ENCODE measurements around the gene TIMP4.

TIMP4 gene

DNA sequence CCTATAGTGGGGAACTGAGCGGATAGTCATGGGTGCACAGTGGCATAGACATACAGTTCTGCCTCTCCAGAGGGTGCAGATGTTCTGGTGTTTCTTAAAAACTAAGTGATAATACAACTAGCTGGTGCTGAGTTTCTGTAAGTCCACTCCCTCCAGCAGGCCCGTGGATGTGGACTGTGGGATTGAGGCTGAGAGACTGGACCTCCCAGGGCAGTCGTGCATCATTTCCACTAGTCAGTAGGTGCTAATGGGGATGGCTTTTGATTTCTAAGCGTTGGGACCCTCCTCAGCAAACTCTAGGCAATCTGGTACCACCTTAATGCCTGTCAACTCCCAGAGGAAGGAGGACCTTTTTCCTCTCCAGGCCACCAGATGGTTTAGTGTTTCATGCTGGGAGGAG is 27.3 kb upstream of the TIMP4 start:
- no peak for DNase-seq (ENCODE audit: low read depth in 1 of 2, low spot score in 1 of 2)

DNA sequence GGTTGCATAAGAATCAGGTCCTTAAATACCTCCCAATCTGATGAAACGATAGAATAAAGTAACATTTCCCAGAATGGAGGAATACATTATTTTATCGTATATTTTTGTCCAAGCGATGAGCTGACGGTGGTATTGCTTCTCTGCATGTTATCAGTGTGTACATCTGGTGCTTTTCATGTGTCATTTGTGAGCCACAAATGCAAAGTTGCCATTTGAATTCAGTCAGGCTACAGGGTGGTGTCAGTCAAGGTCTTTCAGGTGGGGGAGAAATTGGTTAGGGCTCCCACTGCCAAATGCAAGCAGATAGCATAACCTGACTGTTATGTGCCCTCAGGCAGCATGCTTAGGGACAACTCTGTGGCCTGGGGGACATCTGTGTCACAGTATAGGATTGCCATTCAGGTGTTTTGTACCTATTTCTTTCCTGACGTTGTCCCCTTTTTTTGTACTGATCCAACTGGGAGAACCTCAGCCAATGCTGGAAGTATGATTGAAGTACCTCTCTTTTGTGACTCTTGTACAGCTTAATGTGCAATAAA is 26.5 kb upstream of the TIMP4 start:
- no peak for DNase-seq (ENCODE audit: low read depth in 1 of 2, low spot score in 1 of 2)

DNA sequence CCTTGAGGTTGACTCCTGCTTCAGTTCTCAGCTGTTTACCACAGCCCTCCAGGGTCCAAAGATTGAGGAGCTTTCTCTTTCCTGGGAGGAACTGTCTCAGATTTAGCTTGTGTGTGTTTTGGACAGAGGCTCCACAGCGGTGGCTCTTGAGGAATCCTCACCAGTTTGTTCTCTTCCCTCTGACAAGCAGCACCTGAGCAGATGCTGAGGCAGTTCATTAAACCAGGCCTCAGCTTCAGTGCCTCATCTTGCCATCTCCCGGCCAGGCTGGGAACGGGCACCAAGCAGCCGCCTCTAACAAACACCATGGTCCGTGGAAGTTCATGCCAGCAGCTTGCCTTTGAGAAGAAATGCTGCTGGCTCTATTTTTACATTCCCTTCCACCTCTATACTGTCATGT is 25.8 kb upstream of the TIMP4 start:
- no peak for DNase-seq (ENCODE audit: low read depth in 1 of 2, low spot score in 1 of 2)

DNA sequence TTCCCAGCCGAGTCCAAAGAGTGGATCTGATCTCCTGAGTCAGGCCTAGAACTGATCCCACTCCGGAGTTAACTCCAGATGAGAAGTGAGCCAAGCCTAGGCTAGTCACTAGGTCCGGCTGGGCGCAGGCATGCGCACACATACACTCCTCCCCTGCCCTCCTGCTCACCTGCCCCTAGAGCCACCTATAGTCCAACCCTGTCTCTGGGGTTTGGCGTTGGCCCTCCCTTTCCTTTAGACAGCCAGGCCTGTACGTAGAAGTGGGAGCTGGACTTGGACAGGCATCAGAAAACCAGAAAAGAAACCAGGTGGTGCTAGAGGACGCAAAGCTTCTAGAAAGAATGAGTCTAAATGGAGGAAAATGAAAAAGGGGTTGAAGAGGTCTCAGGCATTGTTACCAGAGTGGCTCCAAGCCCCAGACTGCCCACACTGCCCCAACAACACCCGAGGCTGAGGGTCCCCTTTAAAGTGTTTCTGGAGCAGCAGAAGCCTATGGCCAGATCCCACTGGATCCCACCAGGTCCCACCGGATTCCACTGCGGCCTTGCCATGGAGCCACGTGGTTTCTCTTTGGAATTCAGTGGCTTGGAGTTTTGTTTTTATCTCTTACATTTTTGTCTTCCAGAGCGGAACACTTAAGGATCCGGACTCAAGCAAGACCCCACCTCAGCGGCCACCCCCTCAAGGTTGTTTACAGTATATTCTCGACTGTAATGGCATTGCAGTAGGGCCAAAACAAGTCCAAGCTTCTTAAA is 24.2 kb upstream of the TIMP4 start:
- DNase-seq (ENCODE audit: low read depth in 1 of 2, low spot score in 1 of 2): no peak

DNA sequence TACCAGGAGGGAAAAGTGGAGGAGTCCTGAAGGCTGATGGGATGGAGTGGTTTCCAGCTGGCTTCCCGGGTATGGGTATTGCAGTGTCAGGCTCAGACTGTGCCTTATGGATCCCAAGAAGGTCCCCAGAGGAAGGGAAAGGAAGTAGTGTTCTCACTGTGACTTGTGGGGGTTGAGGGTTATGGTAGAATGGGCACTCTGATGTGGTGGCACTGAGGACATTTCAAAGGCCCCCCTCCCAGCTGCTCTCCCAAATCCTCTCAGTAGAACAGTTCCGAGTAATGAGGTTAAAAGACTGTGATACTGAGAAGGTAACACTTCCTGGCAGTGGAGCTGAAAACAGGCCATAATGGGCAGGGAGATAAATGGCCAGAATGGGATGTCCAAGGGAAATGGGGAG is 23.1 kb upstream of the TIMP4 start:
- no peak for DNase-seq (ENCODE audit: low read depth in 1 of 2, low spot score in 1 of 2)

DNA sequence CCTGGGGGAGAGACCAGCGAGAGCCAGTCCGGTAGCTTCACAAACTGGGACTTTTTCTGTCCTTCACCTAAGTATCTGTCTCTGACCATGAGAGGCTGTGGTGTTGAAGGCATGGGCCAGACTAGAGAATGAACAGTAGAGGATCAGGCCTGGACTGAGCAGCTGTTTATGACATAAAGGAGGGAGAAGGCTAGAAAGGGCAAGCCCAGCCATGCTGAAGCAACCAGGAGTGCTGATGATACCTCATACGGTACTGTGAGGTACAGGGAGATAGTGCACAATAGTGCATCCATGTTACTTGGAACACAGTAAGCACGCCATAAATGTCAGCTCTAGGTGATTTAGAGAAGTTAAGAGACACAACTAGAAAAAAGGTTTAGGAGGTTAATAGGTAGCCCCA is 22.6 kb upstream of the TIMP4 start:
- DNase-seq (ENCODE audit: low read depth in 1 of 2, low spot score in 1 of 2): no peak

DNA sequence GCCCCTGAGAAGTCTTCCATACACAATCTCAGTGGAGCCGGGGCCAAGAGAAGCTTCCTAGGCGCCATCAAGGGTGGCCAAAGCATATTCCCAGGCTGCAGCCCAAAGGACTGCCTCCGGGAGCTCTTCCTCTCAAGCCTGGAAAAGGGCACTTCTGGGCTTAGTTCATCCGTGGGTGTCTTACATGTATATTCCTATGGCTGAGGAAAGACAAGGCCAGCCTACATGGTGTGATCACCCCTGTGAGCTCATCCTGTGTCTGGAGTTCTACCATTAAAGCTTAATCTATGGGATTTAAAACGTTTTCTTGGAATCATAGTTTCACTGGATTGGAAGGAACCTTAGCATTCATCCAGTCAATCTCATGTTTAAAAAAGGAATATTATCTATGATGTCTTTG is 21.9 kb upstream of the TIMP4 start:
- no peak for DNase-seq (ENCODE audit: low read depth in 1 of 2, low spot score in 1 of 2)

DNA sequence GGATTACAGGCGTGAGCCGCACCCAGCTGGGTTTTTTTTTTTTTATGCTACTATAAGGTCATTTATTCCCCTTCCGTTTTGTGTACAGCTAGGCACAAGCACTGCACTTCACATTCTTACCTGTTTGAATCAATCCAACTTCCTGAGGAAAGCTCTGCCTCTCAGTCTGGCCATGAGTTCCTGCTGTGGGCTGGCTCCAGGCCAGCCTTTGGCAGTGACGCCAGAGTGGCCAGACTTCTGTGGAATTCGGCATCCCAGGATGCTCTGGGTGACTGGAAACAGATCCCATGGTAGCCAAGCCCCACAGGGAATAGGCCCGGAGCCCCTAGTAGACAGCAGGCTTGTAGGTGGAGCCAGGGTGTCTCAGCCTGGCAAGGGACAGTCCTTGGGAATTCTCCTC is 21.5 kb upstream of the TIMP4 start:
- no peak for DNase-seq (ENCODE audit: low read depth in 1 of 2, low spot score in 1 of 2)

DNA sequence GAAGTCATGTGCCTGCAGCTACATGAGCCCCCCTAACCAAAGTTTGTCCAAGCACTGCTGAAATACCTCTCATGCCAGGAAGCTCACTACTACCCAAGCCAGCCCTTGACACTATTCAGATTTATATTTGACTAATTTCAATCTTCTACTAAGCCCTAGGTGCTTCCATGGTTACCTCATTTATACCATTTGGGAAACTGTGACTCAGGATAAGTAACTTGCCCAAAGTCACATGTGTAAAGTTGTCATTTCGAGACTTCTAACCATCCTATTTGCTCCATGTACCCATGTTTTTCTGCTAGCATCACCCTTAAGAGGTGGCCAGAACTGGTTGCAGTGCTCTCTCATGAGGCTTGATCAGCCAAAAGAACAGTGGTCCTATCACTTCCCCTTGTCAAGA is 20.7 kb upstream of the TIMP4 start:
- DNase-seq (ENCODE audit: low read depth in 1 of 2, low spot score in 1 of 2): no peak

DNA sequence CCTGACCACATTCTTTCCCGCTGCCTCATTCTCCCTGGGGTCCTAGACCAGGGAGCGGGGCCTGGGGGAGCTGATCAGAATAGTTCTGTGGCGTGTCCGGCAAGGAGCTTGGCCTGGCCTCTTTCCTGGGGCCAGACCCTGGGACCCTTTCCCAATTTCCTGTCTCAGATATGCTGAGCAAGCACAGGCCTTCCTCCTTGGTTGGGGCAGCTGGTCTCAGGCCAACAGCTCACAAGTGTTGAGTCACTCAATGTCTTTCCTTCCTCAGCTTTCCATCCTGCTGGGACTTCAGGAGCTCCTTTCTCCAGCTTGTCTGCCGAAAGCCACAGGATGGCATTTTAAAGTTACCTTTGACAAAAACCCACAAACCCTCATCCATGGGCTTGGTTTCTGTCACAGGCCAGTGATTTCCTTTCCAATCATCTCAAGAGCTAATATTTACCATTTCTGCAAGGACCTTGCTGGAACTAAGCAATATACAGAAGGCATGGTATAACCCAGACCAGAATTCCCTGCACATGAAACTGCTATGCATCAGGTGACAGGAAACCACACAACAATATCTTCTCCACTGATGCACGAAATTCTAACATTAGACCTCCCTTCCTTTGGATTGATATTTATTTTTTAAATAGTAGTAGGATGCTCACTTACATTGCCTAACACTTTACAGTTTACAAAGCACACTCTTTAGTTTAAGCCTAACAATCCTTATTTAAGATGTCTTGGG is 19.5 kb upstream of the TIMP4 start:
- no peak for DNase-seq (ENCODE audit: low read depth in 1 of 2, low spot score in 1 of 2)

DNA sequence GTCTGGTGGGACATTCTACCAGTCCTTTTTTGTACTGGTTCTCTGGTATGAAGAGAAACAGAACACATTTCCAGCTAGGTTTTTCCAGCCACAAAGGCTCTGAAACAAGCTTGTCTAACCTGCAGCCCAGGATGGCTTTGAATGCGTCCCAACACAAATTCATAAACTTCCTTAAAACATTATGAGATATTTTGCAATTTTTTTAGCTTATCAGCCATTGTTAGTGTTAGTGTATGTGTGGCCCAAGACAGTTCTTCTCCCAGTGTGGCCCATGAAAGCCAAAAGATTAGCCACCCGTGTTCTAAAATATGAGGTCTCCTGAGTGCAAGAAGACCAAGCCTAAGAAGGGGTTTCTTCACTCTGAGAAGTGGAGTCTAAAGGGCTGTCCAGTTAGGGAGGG is 18.4 kb upstream of the TIMP4 start:
- no peak for DNase-seq (ENCODE audit: low read depth in 1 of 2, low spot score in 1 of 2)

DNA sequence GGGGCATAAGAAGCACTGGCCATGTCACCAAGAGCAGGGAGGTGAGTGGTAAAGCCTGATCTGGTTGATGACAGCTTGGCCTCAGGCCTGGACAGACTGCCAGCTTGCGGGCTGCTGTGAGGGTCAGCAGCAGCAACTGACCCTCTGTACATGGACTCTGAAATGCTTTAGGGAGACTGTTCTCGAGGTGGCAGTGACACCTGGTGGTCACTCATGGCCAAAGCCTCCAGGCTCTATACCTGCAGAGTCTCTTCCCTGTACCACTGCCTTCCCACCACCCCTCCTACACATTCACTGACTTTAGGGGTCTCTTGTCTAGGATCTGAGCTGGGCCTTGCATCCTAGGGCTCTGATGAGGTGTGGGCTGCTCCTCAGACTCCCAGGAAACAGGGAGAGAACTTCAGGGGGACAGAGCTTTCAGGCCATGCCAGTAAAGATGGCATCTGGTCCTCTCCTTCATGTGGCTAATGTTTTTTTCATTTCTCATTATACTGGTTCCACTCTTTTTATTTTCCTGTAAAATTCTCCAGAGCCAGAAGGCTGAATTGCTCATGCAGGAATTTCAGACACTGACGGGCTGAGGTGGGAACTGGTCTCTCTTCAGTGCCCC is 17.2 kb upstream of the TIMP4 start:
- DNase-seq (ENCODE audit: low read depth in 1 of 2, low spot score in 1 of 2): no peak

DNA sequence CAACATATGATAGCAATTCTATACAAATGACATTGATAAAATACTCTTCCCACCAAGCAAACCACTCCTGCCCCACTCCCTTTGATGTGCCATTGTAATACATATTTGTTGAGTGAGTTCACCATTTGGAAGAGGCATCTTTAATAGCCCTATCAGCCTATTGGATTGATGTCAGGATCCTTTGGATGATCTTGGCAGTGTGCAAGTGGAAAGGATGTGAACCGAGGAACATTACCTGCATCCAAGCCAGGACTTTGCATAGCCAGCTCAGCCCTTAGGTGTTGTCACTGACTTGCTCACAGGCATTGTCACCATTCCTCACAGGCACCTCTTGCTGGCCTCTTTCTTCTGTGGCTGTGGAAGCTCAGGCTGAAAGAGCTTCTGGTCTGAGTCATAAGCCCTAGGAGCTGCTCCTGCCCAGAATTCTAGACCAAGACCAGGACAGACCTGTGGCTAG is 16.5 kb upstream of the TIMP4 start:
- DNase-seq (ENCODE audit: low read depth in 1 of 2, low spot score in 1 of 2): no peak

DNA sequence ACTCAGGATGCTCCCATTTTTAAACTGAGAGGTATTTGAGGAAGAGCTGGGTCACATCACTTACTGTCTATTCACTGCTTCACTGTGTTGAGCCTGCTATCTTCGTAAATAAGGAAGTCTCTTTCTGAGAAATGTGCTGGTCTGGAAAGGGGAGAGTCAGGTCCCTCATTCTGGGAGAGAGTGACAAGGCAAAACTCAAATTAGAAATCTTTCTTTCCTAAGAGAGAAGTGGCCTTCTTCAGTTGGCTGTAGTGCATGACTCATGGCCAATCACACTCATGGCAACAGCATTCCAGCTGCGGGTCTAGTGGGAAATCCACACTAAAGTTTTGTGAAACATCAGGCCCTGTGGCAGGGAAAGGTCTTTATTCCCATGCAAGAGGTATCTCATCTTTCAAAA is 11.5 kb upstream of the TIMP4 start:
- no peak for DNase-seq (ENCODE audit: low read depth in 1 of 2, low spot score in 1 of 2)

DNA sequence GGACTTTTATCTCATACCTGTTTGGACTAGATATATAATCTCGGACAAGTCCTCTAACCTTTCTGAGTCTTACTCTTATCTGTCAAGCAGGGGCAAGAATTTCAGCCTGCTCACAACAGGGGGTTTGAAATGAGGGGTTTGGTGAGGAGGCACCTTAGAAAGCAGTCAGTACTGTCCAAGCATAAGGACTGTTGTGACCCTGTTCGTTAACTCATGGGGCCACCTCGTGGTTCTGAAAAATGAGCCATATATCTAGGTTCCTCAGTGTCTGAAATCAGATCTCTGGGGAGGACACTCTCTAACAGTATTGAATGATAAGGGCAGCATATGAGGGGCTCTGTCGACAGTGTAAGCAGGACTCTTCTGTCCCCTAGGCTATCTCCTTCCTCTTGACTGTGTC is 7.2 kb upstream of the TIMP4 start:
- no peak for DNase-seq (ENCODE audit: low read depth in 1 of 2, low spot score in 1 of 2)

DNA sequence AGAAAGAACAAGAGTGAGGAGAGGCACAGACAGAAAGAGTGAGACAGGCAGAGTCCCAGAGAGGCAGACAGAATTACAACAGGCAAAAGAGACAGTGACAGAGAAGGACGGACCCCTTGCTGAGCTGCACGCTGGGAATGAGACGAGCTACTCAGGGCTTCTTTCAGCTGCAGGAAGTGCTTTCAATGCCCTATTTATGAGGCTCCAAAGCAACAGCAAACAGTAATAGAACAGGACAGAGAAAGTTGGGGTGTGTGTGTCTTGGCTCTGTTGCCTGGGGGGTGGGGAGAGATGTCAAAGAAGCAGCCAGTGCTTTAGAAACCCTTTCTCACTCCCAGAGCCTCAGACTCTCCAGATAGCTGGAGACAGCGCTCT is 502 bp upstream of the TIMP4 start:
- no peak for DNase-seq (ENCODE audit: low read depth in 1 of 2, low spot score in 1 of 2)

DNA sequence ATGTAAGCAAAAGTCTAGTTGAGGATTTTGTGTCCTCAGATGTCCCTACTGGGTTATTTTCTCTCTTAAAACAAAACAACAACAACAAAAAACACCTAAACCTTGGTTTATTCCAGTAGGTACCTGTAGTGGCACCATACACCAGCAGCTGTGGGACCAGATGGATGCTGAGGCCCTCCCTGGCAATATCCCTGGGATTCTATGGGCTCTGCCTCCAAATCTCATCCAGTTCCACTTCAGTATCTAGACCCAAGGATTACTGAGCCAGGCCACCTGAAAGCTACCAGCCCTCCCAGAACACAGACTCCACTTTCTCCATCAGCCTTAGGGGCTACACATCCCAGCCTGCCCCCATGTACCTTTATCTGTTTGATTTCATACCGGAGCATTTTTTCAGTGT is 1.7 kb downstream of the TIMP4 start:
- DNase-seq (ENCODE audit: low read depth in 1 of 2, low spot score in 1 of 2): no peak

DNA sequence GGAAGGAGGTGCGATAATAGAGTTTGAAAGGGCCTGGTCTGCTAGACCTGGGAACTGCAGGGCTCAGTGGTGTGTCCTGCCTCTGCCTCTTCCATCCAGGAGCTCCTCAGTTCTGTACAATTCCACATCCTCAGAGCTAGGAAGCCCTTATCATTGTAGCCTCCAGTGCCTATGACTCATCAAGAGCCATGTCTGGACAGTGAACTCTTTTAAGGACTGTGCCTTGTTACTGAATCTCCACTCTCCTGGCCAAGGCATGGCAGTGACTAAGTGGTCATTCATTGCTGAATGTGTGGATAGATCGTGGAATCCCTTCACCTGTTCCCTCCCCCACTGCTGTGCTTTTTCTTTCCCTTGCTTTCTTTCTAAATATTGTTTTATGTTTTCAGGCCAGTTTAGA is 2.9 kb downstream of the TIMP4 start:
- DNase-seq (ENCODE audit: low read depth in 1 of 2, low spot score in 1 of 2): no peak

DNA sequence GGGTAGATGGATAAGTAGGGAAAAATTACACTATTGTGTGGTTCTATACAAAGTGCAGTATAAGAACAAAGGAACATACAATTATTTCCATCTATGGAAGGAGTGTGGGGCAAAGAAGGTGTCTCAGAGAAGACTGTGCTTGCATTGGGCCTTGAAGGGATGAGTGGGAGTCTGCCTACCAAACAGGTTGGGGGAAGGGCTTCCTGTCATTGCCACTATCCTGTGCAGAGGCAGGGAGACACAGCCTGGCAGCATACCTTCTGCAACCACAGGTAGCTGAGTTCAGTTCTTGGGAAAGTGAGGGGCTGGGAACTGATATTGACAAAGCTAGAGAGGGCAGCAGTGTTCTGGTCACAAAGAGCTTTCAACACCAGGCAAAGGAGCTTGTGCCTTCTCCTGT is 3.4 kb downstream of the TIMP4 start:
- DNase-seq (ENCODE audit: low read depth in 1 of 2, low spot score in 1 of 2): no peak

DNA sequence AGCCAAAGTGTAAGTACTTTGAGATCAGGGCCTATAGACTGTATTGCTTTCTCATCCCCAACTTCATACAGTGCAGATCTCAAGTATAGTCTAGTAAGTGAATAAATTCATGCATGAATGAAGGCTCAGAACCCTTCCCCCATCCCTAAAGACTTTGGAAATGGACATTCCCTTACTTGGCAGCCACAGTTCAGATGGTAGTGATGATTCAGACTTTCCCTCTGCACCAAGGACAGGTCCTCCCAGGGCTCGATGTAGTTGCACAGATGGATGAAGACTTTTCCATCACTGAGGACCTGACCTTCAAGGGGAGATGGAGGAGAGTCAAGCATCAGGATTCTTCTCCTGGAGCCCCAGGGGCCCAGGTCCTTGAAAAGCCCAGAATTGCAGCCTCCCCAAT is 4.6 kb downstream of the TIMP4 start:
- no peak for DNase-seq (ENCODE audit: low read depth in 1 of 2, low spot score in 1 of 2)

DNA sequence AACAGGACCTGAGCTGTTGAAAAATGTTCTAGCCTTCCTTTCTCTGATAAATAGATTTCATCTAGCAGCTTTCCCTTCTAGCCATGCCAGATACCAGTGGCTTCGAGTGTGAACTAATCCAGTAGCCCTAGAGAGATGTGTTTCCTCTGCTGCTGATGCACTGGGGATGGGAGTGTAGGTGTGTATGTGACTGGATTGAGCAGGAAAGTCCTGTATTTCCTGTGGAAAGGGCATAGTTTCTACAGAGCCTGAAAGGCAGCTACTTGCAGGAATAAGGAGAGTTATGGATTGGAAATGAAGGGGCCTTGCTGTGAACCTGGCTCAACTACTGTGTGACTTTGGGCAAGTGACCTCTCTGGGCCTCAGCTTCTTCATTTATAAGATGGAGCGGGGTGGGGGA is 8.6 kb downstream of the TIMP4 start:
- no peak for DNase-seq (ENCODE audit: low read depth in 1 of 2, low spot score in 1 of 2)

DNA sequence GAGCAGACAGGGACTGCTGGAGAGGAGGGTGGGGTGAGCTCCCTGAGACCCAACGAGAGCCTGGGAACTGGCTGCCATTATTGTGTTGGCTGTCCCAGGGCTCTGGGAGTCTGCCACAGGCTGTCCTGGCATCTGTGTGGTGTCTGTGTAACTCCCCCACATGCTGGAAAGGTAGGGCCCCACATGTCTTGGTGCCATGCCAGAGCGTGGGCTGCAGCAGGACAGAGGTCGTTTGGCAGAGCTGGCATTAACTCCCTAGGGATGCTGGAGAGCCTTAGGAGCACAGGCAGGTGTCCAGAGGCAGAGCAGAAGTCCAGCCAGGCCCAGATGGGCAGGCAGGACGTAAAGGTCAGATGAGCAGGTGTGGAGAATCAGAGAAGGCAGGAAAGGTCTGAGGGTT is 9.7 kb downstream of the TIMP4 start:
- no peak for DNase-seq (ENCODE audit: low read depth in 1 of 2, low spot score in 1 of 2)

All from stimulated activated CD4-positive, alpha-beta T cell treated with anti-CD3 and anti-CD28 coated beads, Interleukin-15, amount 100 ng/mL, for 1 hour (primary cell).